ENCODE data around the gene CYP4B1. TPM values are rescaled to one million over a fixed set of nuclear protein-coding genes. Genes with fewer than 3 reads are reported as not detected.

The CYP4B1 gene
- total RNA-seq, 1 experiment from 2014 or later, result 0.24 TPM

DNA sequence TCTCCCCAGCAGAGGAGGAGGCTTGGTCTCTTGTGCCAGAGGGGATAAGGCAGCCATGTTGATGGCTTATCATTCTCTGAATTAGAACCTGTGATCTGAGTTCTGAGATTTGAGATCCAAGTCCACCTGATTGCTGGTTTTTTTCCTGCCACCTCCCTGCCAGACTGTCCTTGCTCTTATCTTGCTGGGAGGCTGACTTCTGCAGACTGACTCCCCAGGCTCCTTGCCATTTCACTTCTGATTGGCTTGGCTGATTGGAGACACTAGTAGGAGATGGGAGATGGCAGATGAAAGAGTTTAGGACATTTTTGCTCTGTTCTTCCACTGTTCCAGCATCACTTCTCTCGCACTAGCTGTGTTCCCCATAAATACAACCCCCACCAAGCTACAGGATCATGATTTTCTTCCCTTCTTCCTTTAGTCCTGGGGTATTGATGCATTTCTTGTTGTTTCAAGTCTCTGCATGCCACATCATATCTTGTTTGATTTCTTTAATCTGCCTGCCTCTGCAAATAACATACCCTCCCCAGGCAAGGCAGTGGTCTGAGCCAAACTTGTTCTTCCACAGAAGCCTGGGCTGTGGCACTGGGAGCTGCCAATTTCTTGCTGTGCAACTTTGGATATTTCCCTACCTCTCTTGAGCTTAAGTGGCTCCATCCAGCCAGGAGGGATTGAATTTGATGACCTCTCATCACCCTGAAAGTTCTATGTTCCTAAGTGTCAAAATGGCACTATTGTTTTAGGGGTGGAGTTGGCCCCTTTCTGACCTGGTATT is 963 bp upstream of the CYP4B1 start:
- Mint-ChIP-seq H3K27me3 (ENCODE audit: low read depth) (peaks cover 41% of the 10 kb centered on the region), H3K36me3 (0 out of 2 replicates have a peak, but pooled peaks cover 2% of the 10 kb centered on the region), H3K4me3 (no peak overlapping the region), H3K27ac (no peak overlapping the region), H3K9me3 (peaks cover 20% of the 10 kb centered on the region), H3K4me1 (no peaks in the 10 kb centered on the region)
- TF ChIP-seq ZNF512 (CRISPR knock-in tag; IDR thresholded peaks at IDR 0.05; ENCODE audit: borderline replicate concordance), result no peak
- TF ChIP-seq ETV6 (CRISPR knock-in tag; IDR thresholded peaks at IDR 0.05), result no peak
- no peak for TF ChIP-seq ZNF671 (CRISPR knock-in tag; IDR thresholded peaks at IDR 0.05)
- TF ChIP-seq NFE2L1 (CRISPR knock-in tag; IDR thresholded peaks at IDR 0.05), result no peak
- no peak for TF ChIP-seq ATF1 (CRISPR knock-in tag; IDR thresholded peaks at IDR 0.05)
- no peak for TF ChIP-seq ZNF219 (CRISPR knock-in tag; IDR thresholded peaks at IDR 0.05; ENCODE audit: borderline replicate concordance)
- TF ChIP-seq, protein P1, sequence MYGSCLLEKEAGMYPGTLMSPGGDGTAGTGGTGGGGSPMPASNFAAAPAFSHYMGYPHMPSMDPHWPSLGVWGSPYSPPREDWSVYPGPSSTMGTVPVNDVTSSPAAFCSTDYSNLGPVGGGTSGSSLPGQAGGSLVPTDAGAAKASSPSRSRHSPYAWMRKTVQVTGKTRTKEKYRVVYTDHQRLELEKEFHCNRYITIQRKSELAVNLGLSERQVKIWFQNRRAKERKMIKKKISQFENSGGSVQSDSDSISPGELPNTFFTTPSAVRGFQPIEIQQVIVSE (CRISPR knock-in tag; IDR thresholded peaks at IDR 0.05; ENCODE audit: borderline replicate concordance), result no peak
- TF ChIP-seq ZSCAN18 (CRISPR knock-in tag; IDR thresholded peaks at IDR 0.05), result no peak
- TF ChIP-seq ZNF263 (CRISPR knock-in tag; IDR thresholded peaks at IDR 0.05; ENCODE audit: low read depth), result no peak
- no peak for TF ChIP-seq NFYB (CRISPR knock-in tag; conservative IDR thresholded peaks at IDR 0.05; ENCODE audit: low read depth)
- TF ChIP-seq HMGA2 (CRISPR knock-in tag; IDR thresholded peaks at IDR 0.05), result no peak
- no peak for TF ChIP-seq USF2 (CRISPR knock-in tag; IDR thresholded peaks at IDR 0.05)
- TF ChIP-seq TCF7 (CRISPR knock-in tag; IDR thresholded peaks at IDR 0.05; ENCODE audit: low read depth), result no peak
- CTCF ChIA-PET, result no interaction called here
- DNase-seq (ENCODE audit: low spot score) (no peak), ATAC-seq (no peak)
- POLR2A ChIA-PET, result no interaction called here

DNA sequence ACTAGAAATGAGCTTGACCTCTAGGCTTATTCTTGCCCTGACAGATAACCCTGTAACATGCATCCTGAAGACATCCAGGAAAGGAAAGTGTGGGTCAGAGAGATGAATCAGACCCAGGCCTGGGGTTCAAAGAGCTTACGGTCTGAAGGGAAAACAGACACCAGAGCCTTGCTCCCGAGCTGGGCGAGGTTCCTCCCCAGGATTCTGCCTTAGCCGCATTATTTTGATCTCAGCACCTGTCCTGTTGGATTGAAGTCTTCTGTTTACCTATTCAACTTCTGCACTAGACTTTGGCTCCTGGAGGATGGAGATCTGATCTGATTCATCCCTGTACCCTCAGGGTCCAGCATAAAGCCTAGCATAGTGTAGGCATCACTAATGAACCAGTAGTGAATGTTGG is 1.9 kb downstream of the CYP4B1 start:
- no peak for DNase-seq (ENCODE audit: low spot score)
- ChIA-PET POLR2A (no interaction called here), CTCF (no interaction called here)
- Mint-ChIP-seq H3K4me3 (no peak overlapping the region), H3K27me3 (ENCODE audit: low read depth) (peaks cover 46% of the 10 kb centered on the region), H3K9me3 (peaks cover 9% of the 10 kb centered on the region), H3K4me1 (no peaks in the 10 kb centered on the region; the same call in 1 of the 2 replicates), H3K27ac (no peak overlapping the region), H3K36me3 (no peaks in the 10 kb centered on the region)
- no peak for ATAC-seq
- TF ChIP-seq OVOL2 (CRISPR knock-in tag; IDR thresholded peaks at IDR 0.05; ENCODE audit: borderline replicate concordance), result no peak
- TF ChIP-seq SMAD4 (CRISPR knock-in tag; IDR thresholded peaks at IDR 0.05), result no peak
- no peak for TF ChIP-seq ESRRA (CRISPR knock-in tag; IDR thresholded peaks at IDR 0.05; ENCODE audit: borderline replicate concordance)
- TF ChIP-seq, protein P2, sequence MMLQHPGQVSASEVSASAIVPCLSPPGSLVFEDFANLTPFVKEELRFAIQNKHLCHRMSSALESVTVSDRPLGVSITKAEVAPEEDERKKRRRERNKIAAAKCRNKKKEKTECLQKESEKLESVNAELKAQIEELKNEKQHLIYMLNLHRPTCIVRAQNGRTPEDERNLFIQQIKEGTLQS (CRISPR knock-in tag; conservative IDR thresholded peaks at IDR 0.05), result no peak
- TF ChIP-seq NFE2L1 (CRISPR knock-in tag; IDR thresholded peaks at IDR 0.05), result no peak
- TF ChIP-seq TEAD4 (CRISPR knock-in tag; IDR thresholded peaks at IDR 0.05), result no peak
- TF ChIP-seq, protein P3, sequence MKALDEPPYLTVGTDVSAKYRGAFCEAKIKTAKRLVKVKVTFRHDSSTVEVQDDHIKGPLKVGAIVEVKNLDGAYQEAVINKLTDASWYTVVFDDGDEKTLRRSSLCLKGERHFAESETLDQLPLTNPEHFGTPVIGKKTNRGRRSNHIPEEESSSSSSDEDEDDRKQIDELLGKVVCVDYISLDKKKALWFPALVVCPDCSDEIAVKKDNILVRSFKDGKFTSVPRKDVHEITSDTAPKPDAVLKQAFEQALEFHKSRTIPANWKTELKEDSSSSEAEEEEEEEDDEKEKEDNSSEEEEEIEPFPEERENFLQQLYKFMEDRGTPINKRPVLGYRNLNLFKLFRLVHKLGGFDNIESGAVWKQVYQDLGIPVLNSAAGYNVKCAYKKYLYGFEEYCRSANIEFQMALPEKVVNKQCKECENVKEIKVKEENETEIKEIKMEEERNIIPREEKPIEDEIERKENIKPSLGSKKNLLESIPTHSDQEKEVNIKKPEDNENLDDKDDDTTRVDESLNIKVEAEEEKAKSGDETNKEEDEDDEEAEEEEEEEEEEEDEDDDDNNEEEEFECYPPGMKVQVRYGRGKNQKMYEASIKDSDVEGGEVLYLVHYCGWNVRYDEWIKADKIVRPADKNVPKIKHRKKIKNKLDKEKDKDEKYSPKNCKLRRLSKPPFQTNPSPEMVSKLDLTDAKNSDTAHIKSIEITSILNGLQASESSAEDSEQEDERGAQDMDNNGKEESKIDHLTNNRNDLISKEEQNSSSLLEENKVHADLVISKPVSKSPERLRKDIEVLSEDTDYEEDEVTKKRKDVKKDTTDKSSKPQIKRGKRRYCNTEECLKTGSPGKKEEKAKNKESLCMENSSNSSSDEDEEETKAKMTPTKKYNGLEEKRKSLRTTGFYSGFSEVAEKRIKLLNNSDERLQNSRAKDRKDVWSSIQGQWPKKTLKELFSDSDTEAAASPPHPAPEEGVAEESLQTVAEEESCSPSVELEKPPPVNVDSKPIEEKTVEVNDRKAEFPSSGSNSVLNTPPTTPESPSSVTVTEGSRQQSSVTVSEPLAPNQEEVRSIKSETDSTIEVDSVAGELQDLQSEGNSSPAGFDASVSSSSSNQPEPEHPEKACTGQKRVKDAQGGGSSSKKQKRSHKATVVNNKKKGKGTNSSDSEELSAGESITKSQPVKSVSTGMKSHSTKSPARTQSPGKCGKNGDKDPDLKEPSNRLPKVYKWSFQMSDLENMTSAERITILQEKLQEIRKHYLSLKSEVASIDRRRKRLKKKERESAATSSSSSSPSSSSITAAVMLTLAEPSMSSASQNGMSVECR (CRISPR knock-in tag; IDR thresholded peaks at IDR 0.05; ENCODE audit: borderline replicate concordance), result no peak
- TF ChIP-seq JUN (CRISPR knock-in tag; IDR thresholded peaks at IDR 0.05), result no peak
- TF ChIP-seq NR3C1 (CRISPR knock-in tag; conservative IDR thresholded peaks at IDR 0.05; ENCODE audit: low read depth), result no peak
- no peak for TF ChIP-seq ZNF232 (CRISPR knock-in tag; IDR thresholded peaks at IDR 0.05)
- TF ChIP-seq EMX1 (CRISPR knock-in tag; IDR thresholded peaks at IDR 0.05), result no peak
- no peak for TF ChIP-seq ZNF396 (CRISPR knock-in tag; IDR thresholded peaks at IDR 0.05; ENCODE audit: borderline replicate concordance)
- no peak for TF ChIP-seq SP1 (CRISPR knock-in tag; conservative IDR thresholded peaks at IDR 0.05)
- TF ChIP-seq ZNF512 (CRISPR knock-in tag; IDR thresholded peaks at IDR 0.05; ENCODE audit: borderline replicate concordance), result no peak
- TF ChIP-seq TCF7 (CRISPR knock-in tag; IDR thresholded peaks at IDR 0.05; ENCODE audit: low read depth), result no peak
